IMR-90 (cell line): ENCODE data around the gene TOM1.

Experiments used
- CEBPB ChIP-seq: IDR thresholded peaks from 2 replicates; pipeline ENCODE4 v1.6.1; 2012; ENCODE audit warnings: low read depth, low read length, improper control_type of control experiment
- CTCF ChIP-seq: conservative IDR thresholded peaks from 2 replicates; pipeline ENCODE4 v1.5.1; 2012; ENCODE audit warnings: mild to moderate bottlenecking, low read depth, low read length, improper control_type of control experiment
- MAFK ChIP-seq: IDR thresholded peaks from 2 replicates; pipeline ENCODE4 v1.6.1; 2012; ENCODE audit warnings: low read depth, low read length, improper control_type of control experiment
- MXI1 ChIP-seq: IDR thresholded peaks from 2 replicates; pipeline ENCODE4 v1.6.1; 2012; ENCODE audit warnings: low read depth, mild to moderate bottlenecking, low read length, moderate library complexity, borderline replicate concordance
- POLR2A ChIP-seq: IDR thresholded peaks from 2 replicates; pipeline ENCODE4 v1.6.1; 2012; ENCODE audit warnings: mild to moderate bottlenecking, low read depth, low read length
- SMC3 ChIP-seq: fragments of 150-350 bp; IDR thresholded peaks from 2 replicates; pipeline ENCODE4 v1.6.1; 2016; ENCODE audit warnings: low read depth, mild to moderate bottlenecking, antibody characterized with exemption, low read length, moderate library complexity

- no peak for TF ChIP-seq MAFK
- no peak for TF ChIP-seq POLR2A
- TF ChIP-seq CTCF: no peak
- TF ChIP-seq MXI1: no peak
- TF ChIP-seq CEBPB: no peak
- no peak for TF ChIP-seq SMC3
Measured at GRCh38 chr22:35333220-35333619, 33.5 kb downstream of the TOM1 start.
